Upper lobe of left lung (tissue), 4 donors: ENCODE results near the gene TMPRSS7.

Source experiments
- POLR2AphosphoS5 ChIP-seq, 2 donors: sonication (generic); formaldehyde crosslinking; IDR thresholded peaks; one replicate each; pipeline ENCODE4 v1.5.1; 2017; ENCODE audit warnings: antibody characterized with exemption in 2 of 2
- TF ChIP-seq, protein P1 (sequence below), 6 experiments: fragments of 450-650 bp in 4 of 6; fragments of 200-600 bp in 2 of 6; sonication (generic) in 2 of 6; IDR thresholded peaks; one replicate each; pipeline ENCODE4 v1.5.1; 2016 to 2019; ENCODE audit warnings: antibody characterized with exemption in 6 of 6

DNA sequence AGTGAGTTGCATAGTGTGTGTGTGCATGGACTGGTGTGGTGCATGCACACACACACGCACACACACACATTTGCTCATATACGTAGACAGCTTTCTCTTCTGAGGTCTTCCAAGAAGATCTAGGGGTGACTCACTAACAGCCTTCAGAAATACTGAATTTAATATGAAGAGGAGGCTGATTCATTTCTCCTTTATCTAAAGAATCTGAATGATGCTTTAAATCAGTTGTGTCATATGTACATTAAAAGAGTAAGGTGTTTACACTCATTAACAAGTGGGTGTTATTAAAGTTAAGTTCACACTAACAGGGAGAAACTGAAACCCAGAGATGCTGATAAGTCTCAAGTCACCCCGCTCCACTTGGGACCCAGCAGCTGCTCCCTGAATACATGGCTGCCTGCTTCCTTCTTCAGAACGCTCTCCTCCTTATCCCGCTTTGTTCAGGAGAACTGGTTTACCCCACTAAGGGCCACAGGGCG, 22.0 kb downstream of the TMPRSS7 start:
- TF ChIP-seq, protein P1, sequence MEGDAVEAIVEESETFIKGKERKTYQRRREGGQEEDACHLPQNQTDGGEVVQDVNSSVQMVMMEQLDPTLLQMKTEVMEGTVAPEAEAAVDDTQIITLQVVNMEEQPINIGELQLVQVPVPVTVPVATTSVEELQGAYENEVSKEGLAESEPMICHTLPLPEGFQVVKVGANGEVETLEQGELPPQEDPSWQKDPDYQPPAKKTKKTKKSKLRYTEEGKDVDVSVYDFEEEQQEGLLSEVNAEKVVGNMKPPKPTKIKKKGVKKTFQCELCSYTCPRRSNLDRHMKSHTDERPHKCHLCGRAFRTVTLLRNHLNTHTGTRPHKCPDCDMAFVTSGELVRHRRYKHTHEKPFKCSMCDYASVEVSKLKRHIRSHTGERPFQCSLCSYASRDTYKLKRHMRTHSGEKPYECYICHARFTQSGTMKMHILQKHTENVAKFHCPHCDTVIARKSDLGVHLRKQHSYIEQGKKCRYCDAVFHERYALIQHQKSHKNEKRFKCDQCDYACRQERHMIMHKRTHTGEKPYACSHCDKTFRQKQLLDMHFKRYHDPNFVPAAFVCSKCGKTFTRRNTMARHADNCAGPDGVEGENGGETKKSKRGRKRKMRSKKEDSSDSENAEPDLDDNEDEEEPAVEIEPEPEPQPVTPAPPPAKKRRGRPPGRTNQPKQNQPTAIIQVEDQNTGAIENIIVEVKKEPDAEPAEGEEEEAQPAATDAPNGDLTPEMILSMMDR (IDR thresholded peaks at IDR 0.05), result no peak
- no peak for TF ChIP-seq POLR2AphosphoS5 (IDR thresholded peaks at IDR 0.05)
